ENCODE measurements around the gene BDKRB2. TPM values are rescaled to one million over a fixed set of nuclear protein-coding genes. Genes with fewer than 3 reads are reported as not detected.
A peak's percentile ranks its signal among the peaks of the same experiment; 100 is the strongest.

BDKRB2 gene
- total RNA-seq, 4 donors from 2014 or later, result 3.2 to 9.9 (median 5.3) TPM

DNA sequence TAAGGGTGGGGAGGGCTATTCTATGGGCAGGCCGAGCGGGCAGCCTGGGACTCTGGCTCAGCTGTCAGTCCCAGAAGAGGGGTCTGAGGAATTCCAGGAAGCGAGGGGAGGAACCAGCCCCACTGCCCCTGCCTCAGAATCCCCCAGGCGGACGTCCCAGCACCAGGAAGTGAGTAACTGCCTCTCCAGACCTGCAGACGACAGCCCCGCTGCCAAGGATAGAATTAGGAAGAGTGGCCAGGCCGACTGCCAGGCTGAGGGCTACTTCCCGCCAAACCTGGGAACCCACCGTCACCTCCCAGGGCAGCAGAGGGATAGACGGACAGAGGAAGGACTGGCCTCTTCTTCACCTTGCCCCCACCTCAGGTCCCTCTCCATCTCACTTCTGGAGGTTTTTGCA, 6.7 kb upstream of the BDKRB2 start:
- intact Hi-C loops (cut with DNase I), result no loop called here
- H3K27me3 ChIP-seq, result no peaks in the 10 kb centered on the region
- DNase-seq, result peak; percentile 67 to 70
- no peaks in the 10 kb centered on the region for H3K9me3 ChIP-seq
- WGBS, 2 donors, result 28 to 30% methylated on average over 8 to 11 of the region's 11 CpGs
- H3K36me3 ChIP-seq, result no peaks in the 10 kb centered on the region
- TF ChIP-seq POLR2A (IDR thresholded peaks at IDR 0.05), result no peak
- peak overlapping the region; percentile 76 to 97 (median 92) for H3K27ac ChIP-seq
- H3K4me3 ChIP-seq (replicated peaks in 1 of 3), result no peak overlapping the region
- H3K4me1 ChIP-seq, result peaks cover 46 to 62% of the 10 kb centered on the region in 2 donors

DNA sequence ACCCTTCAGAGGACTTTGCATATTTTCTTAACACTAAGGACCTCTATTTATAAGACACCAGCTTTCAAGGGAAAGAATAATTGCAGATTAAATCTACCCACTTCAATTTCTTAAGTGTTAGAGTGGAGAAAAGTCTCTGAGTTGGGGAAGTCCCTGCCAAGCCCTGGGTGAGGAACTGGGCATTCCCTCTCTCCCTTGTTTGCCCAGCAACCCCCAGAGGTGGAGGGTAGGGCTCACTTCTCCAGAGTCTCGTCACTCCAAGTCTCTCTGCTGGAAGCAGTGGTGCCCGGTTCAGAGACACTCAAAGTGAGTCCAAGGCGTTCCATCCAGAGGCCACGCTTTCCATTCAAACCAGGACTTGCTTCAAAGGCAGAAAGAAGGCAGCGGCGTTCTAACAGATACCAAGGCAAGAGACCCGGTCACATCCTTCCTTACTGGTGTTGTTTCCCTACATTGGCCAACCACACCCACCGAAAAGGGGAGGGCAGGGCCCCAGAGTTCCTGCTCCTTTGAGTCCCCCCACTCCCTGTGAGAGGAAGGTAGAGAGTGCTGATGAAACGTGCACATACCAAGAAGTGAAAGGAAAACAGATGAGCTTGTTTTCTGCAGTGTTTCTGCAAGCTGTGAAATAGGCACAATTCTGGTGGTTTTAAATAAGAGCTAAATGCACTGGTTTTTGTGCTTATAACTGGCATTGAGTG, 6.1 kb upstream of the BDKRB2 start:
- no peaks in the 10 kb centered on the region for H3K27me3 ChIP-seq
- H3K36me3 ChIP-seq, result no peaks in the 10 kb centered on the region
- H3K4me1 ChIP-seq, result peaks cover 48 to 64% of the 10 kb centered on the region in 2 donors
- peak in 1 of 2 donors; percentile 38 for TF ChIP-seq POLR2A (IDR thresholded peaks at IDR 0.05)
- TF ChIP-seq, protein P1, sequence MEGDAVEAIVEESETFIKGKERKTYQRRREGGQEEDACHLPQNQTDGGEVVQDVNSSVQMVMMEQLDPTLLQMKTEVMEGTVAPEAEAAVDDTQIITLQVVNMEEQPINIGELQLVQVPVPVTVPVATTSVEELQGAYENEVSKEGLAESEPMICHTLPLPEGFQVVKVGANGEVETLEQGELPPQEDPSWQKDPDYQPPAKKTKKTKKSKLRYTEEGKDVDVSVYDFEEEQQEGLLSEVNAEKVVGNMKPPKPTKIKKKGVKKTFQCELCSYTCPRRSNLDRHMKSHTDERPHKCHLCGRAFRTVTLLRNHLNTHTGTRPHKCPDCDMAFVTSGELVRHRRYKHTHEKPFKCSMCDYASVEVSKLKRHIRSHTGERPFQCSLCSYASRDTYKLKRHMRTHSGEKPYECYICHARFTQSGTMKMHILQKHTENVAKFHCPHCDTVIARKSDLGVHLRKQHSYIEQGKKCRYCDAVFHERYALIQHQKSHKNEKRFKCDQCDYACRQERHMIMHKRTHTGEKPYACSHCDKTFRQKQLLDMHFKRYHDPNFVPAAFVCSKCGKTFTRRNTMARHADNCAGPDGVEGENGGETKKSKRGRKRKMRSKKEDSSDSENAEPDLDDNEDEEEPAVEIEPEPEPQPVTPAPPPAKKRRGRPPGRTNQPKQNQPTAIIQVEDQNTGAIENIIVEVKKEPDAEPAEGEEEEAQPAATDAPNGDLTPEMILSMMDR (IDR thresholded peaks at IDR 0.05), result no peak
- no peak overlapping the region for H3K4me3 ChIP-seq (replicated peaks in 1 of 3)
- no peaks in the 10 kb centered on the region for H3K9me3 ChIP-seq
- intact Hi-C loops (cut with DNase I), result no loop called here
- DNase-seq, result peak; percentile 93
- H3K27ac ChIP-seq, result peak overlapping the region; percentile 76 to 97 (median 92)
- 5 to 21% methylated on average over 9 of the region's 9 CpGs for WGBS, 2 donors

DNA sequence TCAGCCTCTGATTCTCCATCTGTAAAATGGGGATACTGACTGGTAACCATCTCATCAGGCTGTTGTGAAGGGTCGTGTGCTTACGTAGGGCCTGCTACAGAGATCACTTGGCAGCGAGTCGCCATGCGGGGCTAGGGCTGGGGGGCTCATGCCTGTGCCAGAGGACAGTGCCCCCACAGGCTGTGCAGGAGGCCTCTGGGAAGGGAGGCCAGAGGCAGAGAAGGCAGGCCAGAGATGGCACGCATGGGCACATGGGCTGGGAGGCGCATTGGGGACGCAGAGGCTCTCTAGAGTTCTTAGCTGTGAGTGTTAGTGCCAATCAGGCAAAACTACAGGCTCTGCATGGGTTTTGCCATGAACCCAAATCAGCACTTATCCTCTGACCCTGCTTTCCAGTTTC, 3.5 kb upstream of the BDKRB2 start:
- intact Hi-C loops (cut with DNase I), result loop anchor here (10.0 kb wide), 1 partner anchor 96 kb away; no protein-coding TSS in a partner anchor
- TF ChIP-seq, protein P1 (IDR thresholded peaks at IDR 0.05), result no peak
- no peak for TF ChIP-seq POLR2A (IDR thresholded peaks at IDR 0.05)
- H3K4me3 ChIP-seq (replicated peaks in 1 of 3), result no peak overlapping the region
- no peaks in the 10 kb centered on the region for H3K27me3 ChIP-seq
- DNase-seq, result no peak
- peaks cover 35 to 57% of the 10 kb centered on the region in 2 donors for H3K4me1 ChIP-seq
- WGBS, 2 donors, result 93 to 94% methylated on average over 5 to 8 of the region's 8 CpGs
- H3K36me3 ChIP-seq, result no peaks in the 10 kb centered on the region
- H3K9me3 ChIP-seq, result no peaks in the 10 kb centered on the region
- H3K27ac ChIP-seq, result no peak overlapping the region

DNA sequence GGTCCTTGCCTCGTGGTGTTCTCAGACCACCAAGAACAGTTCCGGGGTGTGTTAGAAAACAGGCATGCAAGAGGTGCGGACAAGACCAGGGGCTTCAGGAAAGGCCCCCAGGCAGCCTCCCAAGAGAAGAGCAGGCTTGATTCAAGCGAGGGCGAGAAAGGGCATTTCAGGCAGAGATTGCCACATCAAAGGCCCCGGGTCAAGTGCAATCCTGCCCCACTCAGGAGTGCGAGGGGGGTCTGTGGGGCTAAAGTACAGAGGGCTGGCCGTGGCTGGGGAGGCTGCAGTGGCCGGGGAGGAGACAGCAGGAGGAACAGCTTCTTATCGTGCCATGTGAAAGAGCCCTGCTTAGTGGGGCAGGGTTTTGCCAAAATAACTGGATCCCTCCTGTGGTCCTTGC, 2.7 kb upstream of the BDKRB2 start:
- peaks cover 33 to 60% of the 10 kb centered on the region in 2 donors for H3K4me1 ChIP-seq
- H3K9me3 ChIP-seq, result no peaks in the 10 kb centered on the region
- no peaks in the 10 kb centered on the region for H3K27me3 ChIP-seq
- no peak overlapping the region for H3K27ac ChIP-seq
- intact Hi-C loops (cut with DNase I), result loop anchor here (10.0 kb wide), 1 partner anchor 97 kb away; no protein-coding TSS in a partner anchor
- DNase-seq, result no peak
- H3K4me3 ChIP-seq (replicated peaks in 1 of 3), result no peak overlapping the region
- no peaks in the 10 kb centered on the region for H3K36me3 ChIP-seq
- WGBS, 2 donors, result 69 to 76% methylated on average over 10 of the region's 10 CpGs
- no peak for TF ChIP-seq POLR2A (IDR thresholded peaks at IDR 0.05)

DNA sequence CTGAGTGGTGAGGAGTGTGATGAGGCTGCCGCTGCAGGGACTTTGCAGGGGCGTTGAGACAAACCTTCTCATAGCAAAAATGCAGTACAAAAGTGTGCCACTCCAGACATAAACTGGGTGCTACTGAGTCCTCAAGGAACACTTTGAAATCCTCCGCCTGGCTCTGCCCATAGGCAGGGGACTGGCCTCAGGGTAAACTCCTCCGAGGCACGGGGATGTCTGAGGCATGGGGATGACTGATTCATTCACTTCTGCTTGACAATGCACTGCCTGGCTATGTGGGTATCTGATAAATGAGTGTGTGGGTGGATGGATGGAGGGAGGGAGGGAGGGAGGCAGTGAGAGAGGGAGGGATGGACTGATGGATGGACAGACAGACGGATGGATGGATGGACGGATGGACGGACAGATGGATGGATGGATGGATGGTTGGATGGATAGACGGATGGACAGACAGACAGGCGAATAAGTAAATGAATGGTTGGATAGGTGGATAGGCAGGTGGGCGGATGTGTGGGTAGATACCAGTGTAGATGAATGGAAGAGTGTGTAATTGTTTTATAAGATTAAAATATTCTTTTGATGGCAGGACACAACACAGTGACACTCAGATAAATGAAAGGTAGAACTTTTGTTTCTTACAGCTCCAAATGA, 2.1 kb upstream of the BDKRB2 start:
- H3K27me3 ChIP-seq, result no peaks in the 10 kb centered on the region
- H3K27ac ChIP-seq, result no peak overlapping the region
- no peak overlapping the region for H3K4me3 ChIP-seq (replicated peaks in 1 of 3)
- TF ChIP-seq, protein P1 (IDR thresholded peaks at IDR 0.05), result no peak
- TF ChIP-seq POLR2A (IDR thresholded peaks at IDR 0.05), result no peak
- no peaks in the 10 kb centered on the region for H3K36me3 ChIP-seq
- peaks cover 33 to 54% of the 10 kb centered on the region in 2 donors for H3K4me1 ChIP-seq
- DNase-seq, result no peak
- intact Hi-C loops (cut with DNase I), result loop anchor here (10.0 kb wide), 1 partner anchor 98 kb away; no protein-coding TSS in a partner anchor
- 90 to 94% methylated on average over 11 of the region's 11 CpGs for WGBS, 2 donors
- H3K9me3 ChIP-seq, result no peaks in the 10 kb centered on the region

DNA sequence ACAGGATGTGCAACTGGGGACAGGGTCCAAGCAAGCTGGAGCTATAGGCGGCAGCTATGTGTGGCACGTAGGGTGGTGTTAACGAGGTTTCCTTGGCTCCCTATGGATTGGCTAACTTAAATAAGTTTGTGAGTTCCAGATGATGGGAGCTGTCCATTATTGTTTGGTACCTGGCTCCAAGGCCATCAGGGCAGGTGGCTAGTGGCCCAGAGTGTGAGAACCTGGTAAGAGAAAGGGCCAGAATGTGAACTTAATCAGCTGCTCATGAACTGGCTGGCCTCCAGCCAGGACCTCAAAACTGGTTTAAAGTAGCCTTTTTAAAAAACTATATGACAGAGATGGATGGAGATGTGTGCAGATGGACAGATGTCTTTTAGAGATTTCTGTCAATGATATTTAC, 1.5 kb upstream of the BDKRB2 start:
- no peaks in the 10 kb centered on the region for H3K27me3 ChIP-seq
- TF ChIP-seq POLR2A (IDR thresholded peaks at IDR 0.05), result no peak
- TF ChIP-seq, protein P1 (IDR thresholded peaks at IDR 0.05), result no peak
- no peaks in the 10 kb centered on the region for H3K36me3 ChIP-seq
- WGBS, 2 donors, result 87 to 91% methylated on average over 3 of the region's 3 CpGs
- H3K27ac ChIP-seq, result peak overlapping the region in 1 of 3 donors; percentile 93
- intact Hi-C loops (cut with DNase I), result loop anchor here (10.0 kb wide), 1 partner anchor 98 kb away; no protein-coding TSS in a partner anchor
- no peak overlapping the region for H3K4me3 ChIP-seq (replicated peaks in 1 of 3)
- no peak for DNase-seq
- peaks cover 27 to 48% of the 10 kb centered on the region in 2 donors for H3K4me1 ChIP-seq
- H3K9me3 ChIP-seq, result no peaks in the 10 kb centered on the region

Data from thyroid gland (tissue), 4 donors.